AML-193 (cell line): ENCODE data around the gene RAB11FIP4.

ENCODE experiments used
- DNase-seq, 2 experiments: peaks; one replicate each; lab custom pipeline; 2025; lab: John Stamatoyannopoulos, UW

Gene RAB11FIP4

GRCh38 chr17:31524926-31525800, 133.7 kb downstream of the RAB11FIP4 start:
- peak in 1 of 2 experiments; percentile 3 for DNase-seq

GRCh38 chr17:31525801-31526549, 134.5 kb downstream of the RAB11FIP4 start:
- DNase-seq: no peak

- DNase-seq: no peak
Measured at GRCh38 chr17:31527606-31528005, 136.1 kb downstream of the RAB11FIP4 start.

GRCh38 chr17:31528291-31528874, 136.9 kb downstream of the RAB11FIP4 start:
- DNase-seq: no peak

- no peak for DNase-seq
Measured at GRCh38 chr17:31529841-31530251, 138.4 kb downstream of the RAB11FIP4 start.

GRCh38 chr17:31530391-31530985, 139.0 kb downstream of the RAB11FIP4 start:
- no peak for DNase-seq

- DNase-seq: no peak
Measured at GRCh38 chr17:31531336-31531980, 140.0 kb downstream of the RAB11FIP4 start.

GRCh38 chr17:31532081-31532480, 140.6 kb downstream of the RAB11FIP4 start:
- DNase-seq: no peak

- DNase-seq: no peak
Measured at GRCh38 chr17:31532526-31532925, 141.1 kb downstream of the RAB11FIP4 start.

- DNase-seq: no peak
Measured at GRCh38 chr17:31533546-31534155, 142.2 kb downstream of the RAB11FIP4 start.

GRCh38 chr17:31534223-31534888, 142.9 kb downstream of the RAB11FIP4 start:
- DNase-seq: no peak

- no peak for DNase-seq
Measured at GRCh38 chr17:31535581-31535981, 144.1 kb downstream of the RAB11FIP4 start.

GRCh38 chr17:31536451-31536850, 145.0 kb downstream of the RAB11FIP4 start:
- DNase-seq: no peak

- DNase-seq: no peak
Measured at GRCh38 chr17:31537565-31538011, 146.1 kb downstream of the RAB11FIP4 start.

- no peak for DNase-seq
Measured at GRCh38 chr17:31538080-31538762, 146.7 kb downstream of the RAB11FIP4 start.

GRCh38 chr17:31540602-31541307, 149.3 kb downstream of the RAB11FIP4 start:
- no peak for DNase-seq

- DNase-seq: no peak
Measured at GRCh38 chr17:31541559-31541958, 150.1 kb downstream of the RAB11FIP4 start.

- no peak for DNase-seq
Measured at GRCh38 chr17:31544186-31544585, 152.7 kb downstream of the RAB11FIP4 start.

GRCh38 chr17:31546650-31547049, 155.2 kb downstream of the RAB11FIP4 start:
- no peak for DNase-seq
